PC-9 (cell line): ENCODE data around the gene MACROD2. TPM values are rescaled to one million over a fixed set of nuclear protein-coding genes. Genes with fewer than 3 reads are reported as not detected.

Source experiments
- BruUV-seq: library from RNA; stranded (reverse); fragments of 400-500 nt; replicated peaks from 2 replicates; lab custom pipeline; 2021; lab: Mats Ljungman, UMichigan
- CTCF ChIA-PET: fragments of 300-600 bp; sonication (Branson Sonifier 250); formaldehyde crosslinking; loops from one replicate; lab custom pipeline; 2022; ENCODE audit warnings: antibody characterized with exemption; lab: Charles Lee
- POLR2A ChIA-PET: fragments of 300-600 bp; sonication (Branson Sonifier 250); formaldehyde crosslinking; loops from one replicate; lab custom pipeline; 2022; ENCODE audit warnings: antibody characterized with exemption; ENCODE audit not compliant: unreplicated experiment; lab: Charles Lee
- DNase-seq, 2 experiments: peaks; one replicate each; pipeline versions ENCODE4 v3.0.0 to v3.0.0-alpha.2; 2015 to 2022; ENCODE audit warnings: mixed read lengths in 1 of 2
- H2AFZ ChIP-seq: fragments of 200-600 bp; sonication (generic); 2 replicates; pipeline ENCODE4 v1.8.1; 2017; ENCODE audit warnings: antibody characterized with exemption
- H3F3A ChIP-seq: fragments of 200-600 bp; sonication (generic); 2 replicates; pipeline ENCODE4 v1.8.1; 2017; ENCODE audit warnings: antibody characterized with exemption, mild to moderate bottlenecking, low read depth; ENCODE audit not compliant: insufficient read depth
- H3K27ac ChIP-seq: fragments of 200-600 bp; sonication (generic); 2 replicates; pipeline ENCODE4 v1.6.1; 2016; ENCODE audit warnings: mixed run types
- H3K27me3 ChIP-seq: fragments of 200-600 bp; sonication (generic); 2 replicates; pipeline ENCODE4 v1.6.1; 2016; ENCODE audit warnings: low read depth, mixed run types; ENCODE audit not compliant: insufficient read depth
- H3K36me3 ChIP-seq: fragments of 200-600 bp; sonication (generic); 2 replicates; pipeline ENCODE4 v1.6.1; 2016; ENCODE audit warnings: low read depth, mixed run types
- H3K4me1 ChIP-seq: fragments of 200-600 bp; sonication (generic); replicated peaks from 2 replicates; pipeline ENCODE4 v1.6.1; 2016; ENCODE audit warnings: mixed run types; ENCODE audit not compliant: insufficient read depth
- H3K4me2 ChIP-seq: fragments of 200-600 bp; sonication (generic); 2 replicates; pipeline ENCODE4 v1.6.1; 2017; ENCODE audit warnings: mixed run types
- H3K4me3 ChIP-seq: fragments of 200-600 bp; sonication (generic); 2 replicates; pipeline ENCODE4 v1.6.1; 2016; ENCODE audit warnings: mixed run types
- H3K79me2 ChIP-seq: fragments of 200-600 bp; sonication (generic); 2 replicates; pipeline ENCODE4 v1.6.1; 2017; ENCODE audit warnings: low read depth, mixed run types
- H3K9me2 ChIP-seq: fragments of 200-600 bp; sonication (generic); 2 replicates; pipeline ENCODE4 v1.8.1; 2017; ENCODE audit warnings: mild to moderate bottlenecking; ENCODE audit not compliant: insufficient read depth
- H3K9me3 ChIP-seq: fragments of 200-600 bp; sonication (generic); 2 replicates; pipeline ENCODE4 v1.8.1; 2016; ENCODE audit warnings: low read depth; ENCODE audit not compliant: insufficient read depth
- H4K20me1 ChIP-seq: fragments of 200-600 bp; sonication (generic); 2 replicates; pipeline ENCODE4 v1.8.1; 2017; ENCODE audit not compliant: insufficient read depth
- CTCF ChIP-seq: fragments of 200-600 bp; sonication (generic); conservative IDR thresholded peaks from 2 replicates; pipeline ENCODE4 v1.6.1; 2017; ENCODE audit warnings: mixed run types, antibody characterized with exemption, mild to moderate bottlenecking, moderate library complexity
- EZH2 ChIP-seq: fragments of 200-600 bp; sonication (generic); IDR thresholded peaks from 2 replicates; pipeline ENCODE4 v1.8.0; 2017; ENCODE audit warnings: antibody characterized with exemption, low read depth
- intact Hi-C: fragments of 100-400 bp; cut with micrococcal nuclease; formaldehyde crosslinking; loops from one replicate; pipeline ENCODE4 v1.10.0; 2022; ENCODE audit not compliant: unreplicated experiment
- total RNA-seq: library from RNA; stranded (reverse); gene quantifications from 2 replicates; pipeline ENCODE4 v1.2.3, GENCODE V29; 2021

MACROD2 gene
- total RNA-seq, 1 experiment from 2014 or later, result 11.4 TPM

DNA sequence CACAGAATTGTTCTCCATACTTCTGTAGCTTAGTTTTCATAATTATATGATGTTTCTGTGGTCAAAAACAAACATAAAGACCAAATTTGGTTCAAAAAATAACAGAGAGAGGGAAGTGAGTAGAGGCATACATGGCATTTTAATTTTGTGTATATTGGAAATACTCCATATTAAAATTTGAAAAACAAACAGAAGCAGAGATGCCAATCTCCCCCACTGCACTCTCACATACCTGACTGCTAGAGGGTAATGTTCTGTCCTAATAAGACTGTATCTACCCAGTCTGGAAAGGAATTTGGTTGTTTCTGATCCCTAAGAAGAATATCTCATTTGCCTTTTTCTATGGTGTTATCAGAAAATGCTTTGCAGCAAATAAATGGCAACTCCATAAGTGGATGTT lies 1301.1 kb downstream of the MACROD2 start:
- Histone ChIP-seq H3K9me2 (no peaks in the 10 kb centered on the region), H2AFZ (no peak overlapping the region), H3K4me3 (no peak overlapping the region), H3K27me3 (no peaks in the 10 kb centered on the region), H3K9me3 (no peaks in the 10 kb centered on the region), H3K4me2 (no peak overlapping the region), H3K27ac (no peak overlapping the region), H4K20me1 (no peaks in the 10 kb centered on the region), H3K79me2 (no peaks in the 10 kb centered on the region), H3F3A (no peaks in the 10 kb centered on the region), H3K4me1 (no peaks in the 10 kb centered on the region), H3K36me3 (no peaks in the 10 kb centered on the region)
- DNase-seq, result no peak
- BruUV-seq, result no TSS peak
- TF ChIP-seq EZH2, result no peak
- no peak for TF ChIP-seq CTCF
- POLR2A ChIA-PET, result no interaction called here
- CTCF ChIA-PET, result no interaction called here
- intact Hi-C loops, result no loop called here

DNA sequence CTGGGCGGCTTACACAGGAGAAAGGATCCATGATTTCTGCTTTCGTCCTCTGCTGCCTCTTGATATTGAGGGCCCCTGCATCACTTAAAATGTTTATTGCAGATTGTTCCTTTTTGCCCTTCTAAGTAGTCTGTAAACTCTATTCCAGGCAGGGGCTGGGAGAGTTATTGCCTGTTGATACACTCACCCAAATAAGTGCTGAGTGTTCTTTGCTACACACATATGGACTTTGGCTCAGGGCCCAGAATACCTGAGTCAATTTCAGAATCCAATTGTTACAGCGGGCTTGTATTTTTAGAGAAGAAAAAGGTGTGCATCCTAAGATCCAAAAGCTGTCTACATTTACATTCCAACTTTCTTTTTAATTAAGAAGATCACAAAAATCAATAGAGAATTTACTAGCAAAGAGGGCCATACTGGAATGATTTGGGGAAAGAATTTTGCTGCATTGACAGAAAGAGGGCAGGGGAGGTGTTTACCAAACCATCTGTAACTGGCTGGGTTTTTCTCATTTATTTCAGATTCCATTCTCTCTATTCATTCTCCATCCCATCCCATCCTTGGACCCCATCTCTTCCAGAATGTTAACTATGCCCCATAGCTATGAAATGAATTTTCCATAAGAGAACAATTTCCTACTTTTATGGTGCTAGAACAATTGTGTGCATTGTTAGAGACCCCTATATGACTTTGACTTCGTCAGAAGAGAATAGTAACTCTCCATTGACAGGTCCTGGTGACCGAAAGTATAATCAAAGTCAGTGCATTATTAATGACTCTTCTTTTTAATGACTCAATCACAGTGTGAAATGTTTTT lies 1302.0 kb downstream of the MACROD2 start:
- H3K36me3 ChIP-seq, result no peaks in the 10 kb centered on the region
- no peak overlapping the region for H3K4me2 ChIP-seq
- H4K20me1 ChIP-seq, result no peaks in the 10 kb centered on the region
- H3K79me2 ChIP-seq, result no peaks in the 10 kb centered on the region
- no peak overlapping the region for H3K4me3 ChIP-seq
- CTCF ChIA-PET, result no interaction called here
- H3K27ac ChIP-seq, result no peak overlapping the region
- H3K9me3 ChIP-seq, result no peaks in the 10 kb centered on the region
- POLR2A ChIA-PET, result interaction anchor here (0.6 kb wide), 1 partner anchor 14 kb away, joined by 4 read pairs; no protein-coding TSS in a partner anchor
- no TSS peak for BruUV-seq
- intact Hi-C loops, result no loop called here
- no peaks in the 10 kb centered on the region for H3F3A ChIP-seq
- H2AFZ ChIP-seq, result no peak overlapping the region
- no peaks in the 10 kb centered on the region for H3K27me3 ChIP-seq
- TF ChIP-seq CTCF (no peak), EZH2 (no peak)
- no peaks in the 10 kb centered on the region for H3K4me1 ChIP-seq
- DNase-seq, result no peak
- no peaks in the 10 kb centered on the region for H3K9me2 ChIP-seq

GRCh38 chr20:15302075-15302474 lies 1306.8 kb downstream of the MACROD2 start:
- TF ChIP-seq CTCF, result no peak
- TF ChIP-seq EZH2, result no peak
- no peaks in the 10 kb centered on the region for H3K36me3 ChIP-seq
- H3K4me1 ChIP-seq, result no peaks in the 10 kb centered on the region
- H3K4me3 ChIP-seq, result no peak overlapping the region
- H3K79me2 ChIP-seq, result no peaks in the 10 kb centered on the region
- H3K4me2 ChIP-seq, result no peak overlapping the region
- ChIA-PET CTCF (no interaction called here), POLR2A (no interaction called here)
- no peaks in the 10 kb centered on the region for H3K9me3 ChIP-seq
- H2AFZ ChIP-seq, result no peak overlapping the region
- H3K27ac ChIP-seq, result no peak overlapping the region
- no peak for DNase-seq
- intact Hi-C loops, result no loop called here
- no peaks in the 10 kb centered on the region for H3F3A ChIP-seq
- H3K27me3 ChIP-seq, result no peaks in the 10 kb centered on the region
- no peaks in the 10 kb centered on the region for H4K20me1 ChIP-seq
- H3K9me2 ChIP-seq, result no peaks in the 10 kb centered on the region
- BruUV-seq, result no TSS peak
